OCI-LY1 (cell line): ENCODE measurements around the gene SMARCA5.
A peak's percentile ranks its signal among the peaks of the same experiment; 100 is the strongest.

Experiments
- H2AFZ ChIP-seq: fragments of 200-600 bp; sonication (generic), shearing (Covaris generic); 2 replicates; pipeline ENCODE4 v1.6.0; 2014; ENCODE audit warnings: antibody characterized with exemption, mild to moderate bottlenecking, low read length
- H3F3A ChIP-seq: fragments of 200-600 bp; sonication (generic), shearing (Covaris generic); 2 replicates; pipeline ENCODE4 v1.6.0; 2014; ENCODE audit warnings: mild to moderate bottlenecking, antibody characterized with exemption, low read length, moderate library complexity; ENCODE audit not compliant: insufficient read depth
- H3K27ac ChIP-seq: fragments of 200-600 bp; sonication (generic); 2 replicates; pipeline ENCODE4 v1.5.1; 2014; ENCODE audit warnings: low read length, mixed run types, mild to moderate bottlenecking, low read depth; ENCODE audit not compliant: poor library complexity, severe bottlenecking
- H3K27me3 ChIP-seq: fragments of 200-600 bp; sonication (generic); 2 replicates; pipeline ENCODE4 v1.6.0; 2014; ENCODE audit warnings: antibody characterized with exemption, mild to moderate bottlenecking, low read length, moderate library complexity; ENCODE audit not compliant: insufficient read depth
- H3K36me3 ChIP-seq: fragments of 200-600 bp; sonication (generic); 2 replicates; pipeline ENCODE4 v1.6.1; 2014; ENCODE audit warnings: mild to moderate bottlenecking, antibody characterized with exemption, low read length, moderate library complexity, mixed read lengths; ENCODE audit not compliant: insufficient read depth
- H3K4me1 ChIP-seq: fragments of 200-600 bp; sonication (generic); 2 replicates; pipeline ENCODE4 v1.5.1; 2014; ENCODE audit warnings: mild to moderate bottlenecking, low read length, moderate library complexity; ENCODE audit not compliant: insufficient read depth, severe bottlenecking
- H3K4me2 ChIP-seq: fragments of 200-600 bp; sonication (generic), shearing (Covaris generic); 2 replicates; pipeline ENCODE4 v1.6.1; 2014; ENCODE audit warnings: low read length
- H3K4me3 ChIP-seq: fragments of 200-600 bp; sonication (generic); 2 replicates; pipeline ENCODE4 v1.5.1; 2014; ENCODE audit warnings: low read length, low read depth, mild to moderate bottlenecking, mixed read lengths; ENCODE audit not compliant: poor library complexity, severe bottlenecking
- H3K79me2 ChIP-seq: fragments of 200-600 bp; shearing (Covaris generic); 2 replicates; pipeline ENCODE4 v1.6.1; 2016; ENCODE audit warnings: mixed run types, low read length, mixed read lengths; ENCODE audit not compliant: insufficient read depth
- H3K9ac ChIP-seq: fragments of 200-600 bp; sonication (generic), shearing (Covaris generic); 2 replicates; pipeline ENCODE4 v1.6.1; 2014; ENCODE audit warnings: mild to moderate bottlenecking, low read length, mixed read lengths
- H3K9me2 ChIP-seq: fragments of 200-600 bp; sonication (generic), shearing (Covaris generic); 2 replicates; pipeline ENCODE4 v1.6.1; 2014; ENCODE audit warnings: low read depth, mild to moderate bottlenecking, low read length, mixed read lengths
- H3K9me3 ChIP-seq: fragments of 200-600 bp; shearing (Covaris generic); 2 replicates; pipeline ENCODE4 v1.6.1; 2014; ENCODE audit warnings: low read length, mixed read lengths
- H4K20me1 ChIP-seq: fragments of 200-600 bp; sonication (generic), shearing (Covaris generic); 2 replicates; pipeline ENCODE4 v1.6.0; 2016; ENCODE audit warnings: mild to moderate bottlenecking, low read length; ENCODE audit not compliant: insufficient read depth
- EZH2 ChIP-seq: fragments of 200-600 bp; sonication (generic), shearing (Covaris generic); IDR thresholded peaks from 2 replicates; pipeline ENCODE4 v1.8.0; 2017; ENCODE audit warnings: borderline replicate concordance, mixed run types, mild to moderate bottlenecking, antibody characterized with exemption, low read length, moderate library complexity, mixed read lengths
- TF ChIP-seq, protein P1 (sequence below): fragments of 200-600 bp; sonication (generic), shearing (Covaris generic); IDR thresholded peaks from 2 replicates; pipeline ENCODE4 v1.5.1; 2017; ENCODE audit warnings: mild to moderate bottlenecking, antibody characterized with exemption, low read length, moderate library complexity, mixed read lengths

Gene SMARCA5

DNA sequence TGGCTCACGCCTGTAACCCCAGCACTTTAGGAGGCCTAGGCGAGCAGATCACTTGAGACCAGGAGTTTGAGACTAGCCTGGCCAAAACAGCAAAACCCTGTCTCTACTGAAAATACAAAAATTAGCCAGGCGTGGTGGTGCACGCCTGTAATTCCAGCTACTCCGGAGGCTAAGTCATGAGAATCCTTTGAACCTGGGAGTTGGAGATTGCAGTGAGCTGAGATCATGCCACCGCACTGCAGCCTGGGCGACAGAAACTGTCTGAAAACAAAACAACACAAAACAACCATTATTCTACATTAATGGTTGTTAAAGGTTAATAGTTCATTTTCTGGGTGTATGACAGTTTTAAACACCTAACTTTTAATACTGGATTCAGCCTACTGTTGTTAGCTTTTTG is 1.6 kb upstream of the SMARCA5 start:
- Histone ChIP-seq H3K27ac (no peak overlapping the region), H3K79me2 (peaks cover 30% of the 10 kb centered on the region), H3K4me2 (no peak overlapping the region), H2AFZ (no peak overlapping the region), H3F3A (no peaks in the 10 kb centered on the region), H3K9ac (no peak overlapping the region), H3K4me1 (peaks cover 23% of the 10 kb centered on the region), H3K4me3 (no peak overlapping the region), H4K20me1 (peaks cover 7% of the 10 kb centered on the region; the same call in 1 of the 2 replicates), H3K9me2 (no peaks in the 10 kb centered on the region), H3K36me3 (peaks cover 10% of the 10 kb centered on the region), H3K9me3 (no peaks in the 10 kb centered on the region), H3K27me3 (no peaks in the 10 kb centered on the region)
- no peak for TF ChIP-seq EZH2
- TF ChIP-seq, protein P1, sequence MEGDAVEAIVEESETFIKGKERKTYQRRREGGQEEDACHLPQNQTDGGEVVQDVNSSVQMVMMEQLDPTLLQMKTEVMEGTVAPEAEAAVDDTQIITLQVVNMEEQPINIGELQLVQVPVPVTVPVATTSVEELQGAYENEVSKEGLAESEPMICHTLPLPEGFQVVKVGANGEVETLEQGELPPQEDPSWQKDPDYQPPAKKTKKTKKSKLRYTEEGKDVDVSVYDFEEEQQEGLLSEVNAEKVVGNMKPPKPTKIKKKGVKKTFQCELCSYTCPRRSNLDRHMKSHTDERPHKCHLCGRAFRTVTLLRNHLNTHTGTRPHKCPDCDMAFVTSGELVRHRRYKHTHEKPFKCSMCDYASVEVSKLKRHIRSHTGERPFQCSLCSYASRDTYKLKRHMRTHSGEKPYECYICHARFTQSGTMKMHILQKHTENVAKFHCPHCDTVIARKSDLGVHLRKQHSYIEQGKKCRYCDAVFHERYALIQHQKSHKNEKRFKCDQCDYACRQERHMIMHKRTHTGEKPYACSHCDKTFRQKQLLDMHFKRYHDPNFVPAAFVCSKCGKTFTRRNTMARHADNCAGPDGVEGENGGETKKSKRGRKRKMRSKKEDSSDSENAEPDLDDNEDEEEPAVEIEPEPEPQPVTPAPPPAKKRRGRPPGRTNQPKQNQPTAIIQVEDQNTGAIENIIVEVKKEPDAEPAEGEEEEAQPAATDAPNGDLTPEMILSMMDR = no peak

DNA sequence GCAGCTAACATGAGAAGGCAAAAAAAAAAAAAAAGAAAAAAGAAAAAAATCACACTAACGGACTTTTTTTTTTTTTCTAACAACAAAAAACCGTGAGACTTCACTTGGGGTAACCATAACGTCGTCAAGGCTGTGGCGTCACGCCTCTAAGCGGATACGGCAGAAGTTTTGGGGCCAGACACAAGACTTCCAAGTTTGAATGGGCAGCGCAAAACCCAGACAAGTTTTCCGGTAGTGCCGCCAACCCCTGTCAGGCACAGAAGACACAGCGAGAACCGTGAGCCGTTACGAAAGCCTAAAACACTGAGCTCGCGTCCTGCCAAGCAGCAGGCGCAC is 556 bp upstream of the SMARCA5 start:
- Histone ChIP-seq H2AFZ (peak overlapping the region; percentile 77; the same call in 1 of the 2 replicates), H4K20me1 (peaks cover 7% of the 10 kb centered on the region; the same call in 1 of the 2 replicates), H3K27me3 (no peaks in the 10 kb centered on the region), H3K9ac (peak overlapping the region; percentile 81), H3K27ac (no peak overlapping the region), H3K4me3 (peak overlapping the region; percentile 93), H3K36me3 (peaks cover 20% of the 10 kb centered on the region), H3K4me2 (peak overlapping the region; percentile 95), H3K9me3 (no peaks in the 10 kb centered on the region), H3K4me1 (peaks cover 23% of the 10 kb centered on the region), H3K79me2 (peaks cover 40% of the 10 kb centered on the region), H3K9me2 (no peaks in the 10 kb centered on the region), H3F3A (no peaks in the 10 kb centered on the region)
- TF ChIP-seq, protein P1 = no peak
- no peak for TF ChIP-seq EZH2

- Histone ChIP-seq H3K4me3 (peak overlapping the region; percentile 93), H3K4me2 (peak overlapping the region; percentile 95), H3K36me3 (peaks cover 31% of the 10 kb centered on the region), H3K9me3 (no peaks in the 10 kb centered on the region), H3F3A (no peaks in the 10 kb centered on the region), H4K20me1 (peaks cover 7% of the 10 kb centered on the region; the same call in 1 of the 2 replicates), H3K27me3 (no peaks in the 10 kb centered on the region), H3K79me2 (peaks cover 52% of the 10 kb centered on the region), H3K9ac (peak overlapping the region; percentile 81), H3K4me1 (peaks cover 23% of the 10 kb centered on the region), H3K9me2 (no peaks in the 10 kb centered on the region), H3K27ac (peak overlapping the region; percentile 62), H2AFZ (no peak overlapping the region)
- TF ChIP-seq, protein P1 = no peak
- no peak for TF ChIP-seq EZH2
Observed at GRCh38 chr4:143514169-143514495, 630 bp downstream of the SMARCA5 start.
